ENCODE measurements around the gene SFMBT1.

DNA sequence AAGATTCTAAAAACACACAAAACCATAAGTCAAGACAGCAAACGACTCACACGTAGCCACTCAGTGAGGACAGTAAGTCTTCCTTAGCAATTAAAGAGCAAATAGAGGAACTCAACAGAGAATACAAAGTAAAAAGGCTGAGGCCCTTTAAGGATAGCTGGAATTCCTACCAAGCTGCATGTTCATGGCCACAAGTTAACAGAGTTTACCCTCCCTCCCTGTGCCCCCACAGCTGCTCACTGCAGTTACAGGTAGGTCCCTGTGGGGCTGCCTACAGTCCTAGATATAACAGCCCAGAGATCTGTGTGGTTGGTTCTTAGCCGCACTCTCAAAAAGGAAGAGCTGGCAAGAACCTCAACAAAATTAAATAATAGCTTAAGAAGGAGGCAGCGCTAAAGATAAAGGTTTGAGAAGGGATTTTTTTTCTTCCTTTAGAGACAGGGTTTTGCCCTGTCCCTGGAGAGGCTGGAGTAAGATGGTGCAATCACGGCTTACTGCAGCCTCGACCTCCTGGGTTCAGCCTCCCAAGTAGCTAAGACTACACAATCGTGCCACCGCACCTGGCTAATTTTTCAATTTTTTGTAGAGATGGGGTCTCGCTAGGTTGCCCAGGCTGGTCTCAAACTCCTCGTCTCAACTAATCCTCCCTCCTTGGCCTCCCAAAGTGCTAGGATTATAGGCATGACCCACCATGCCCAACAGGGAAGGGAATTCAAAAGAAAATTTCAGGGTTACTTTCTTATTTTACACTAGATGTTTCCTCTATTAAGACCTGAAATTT, 19.3 kb downstream of the SFMBT1 start:
- TF ChIP-seq, protein P1, sequence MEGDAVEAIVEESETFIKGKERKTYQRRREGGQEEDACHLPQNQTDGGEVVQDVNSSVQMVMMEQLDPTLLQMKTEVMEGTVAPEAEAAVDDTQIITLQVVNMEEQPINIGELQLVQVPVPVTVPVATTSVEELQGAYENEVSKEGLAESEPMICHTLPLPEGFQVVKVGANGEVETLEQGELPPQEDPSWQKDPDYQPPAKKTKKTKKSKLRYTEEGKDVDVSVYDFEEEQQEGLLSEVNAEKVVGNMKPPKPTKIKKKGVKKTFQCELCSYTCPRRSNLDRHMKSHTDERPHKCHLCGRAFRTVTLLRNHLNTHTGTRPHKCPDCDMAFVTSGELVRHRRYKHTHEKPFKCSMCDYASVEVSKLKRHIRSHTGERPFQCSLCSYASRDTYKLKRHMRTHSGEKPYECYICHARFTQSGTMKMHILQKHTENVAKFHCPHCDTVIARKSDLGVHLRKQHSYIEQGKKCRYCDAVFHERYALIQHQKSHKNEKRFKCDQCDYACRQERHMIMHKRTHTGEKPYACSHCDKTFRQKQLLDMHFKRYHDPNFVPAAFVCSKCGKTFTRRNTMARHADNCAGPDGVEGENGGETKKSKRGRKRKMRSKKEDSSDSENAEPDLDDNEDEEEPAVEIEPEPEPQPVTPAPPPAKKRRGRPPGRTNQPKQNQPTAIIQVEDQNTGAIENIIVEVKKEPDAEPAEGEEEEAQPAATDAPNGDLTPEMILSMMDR (conservative IDR thresholded peaks at IDR 0.05; ENCODE audit: low read depth, low read length), result no peak
- TF ChIP-seq POLR2A (IDR thresholded peaks at IDR 0.05; ENCODE audit: low read depth, low read length) (no peak), SMC3 (IDR thresholded peaks at IDR 0.05; ENCODE audit: low read depth, low read length) (no peak), MAZ (IDR thresholded peaks at IDR 0.05; ENCODE audit: borderline replicate concordance, low read depth, low read length) (no peak), MAFK (IDR thresholded peaks at IDR 0.05; ENCODE audit: low read depth, low read length) (no peak), RFX5 (IDR thresholded peaks at IDR 0.05; ENCODE audit: low read depth, low read length) (no peak), FOS (IDR thresholded peaks at IDR 0.05; ENCODE audit: low read depth, low read length) (no peak)
- TF ChIP-seq, protein P2, sequence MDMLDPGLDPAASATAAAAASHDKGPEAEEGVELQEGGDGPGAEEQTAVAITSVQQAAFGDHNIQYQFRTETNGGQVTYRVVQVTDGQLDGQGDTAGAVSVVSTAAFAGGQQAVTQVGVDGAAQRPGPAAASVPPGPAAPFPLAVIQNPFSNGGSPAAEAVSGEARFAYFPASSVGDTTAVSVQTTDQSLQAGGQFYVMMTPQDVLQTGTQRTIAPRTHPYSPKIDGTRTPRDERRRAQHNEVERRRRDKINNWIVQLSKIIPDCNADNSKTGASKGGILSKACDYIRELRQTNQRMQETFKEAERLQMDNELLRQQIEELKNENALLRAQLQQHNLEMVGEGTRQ (IDR thresholded peaks at IDR 0.05; ENCODE audit: low read depth, low read length), result no peak

All from IMR-90 (cell line).